GM13976 (cell line): ENCODE data around the gene UCKL1.
A peak's percentile ranks its signal among the peaks of the same experiment; 100 is the strongest.

Source experiments
- DNase-seq: peaks from one replicate; pipeline ENCODE4 v3.0.0; 2012; ENCODE audit warnings: low spot score
- CTCF ChIP-seq: IDR thresholded peaks from 2 replicates; pipeline ENCODE4 v1.5.1; 2012; ENCODE audit warnings: borderline replicate concordance, mild to moderate bottlenecking; ENCODE audit not compliant: insufficient read depth; ENCODE audit errors: extremely low read depth, missing control alignments, control extremely low read depth
- in situ Hi-C: fragments of 300-500 bp; cut with MboI; formaldehyde crosslinking; loops from one replicate; pipeline ENCODE4 v1.12.0; 2022; ENCODE audit warnings: low sequenced_read_pairs, mixed read lengths, inconsistent platforms; ENCODE audit not compliant: unreplicated experiment

The UCKL1 gene

GRCh38 chr20:63970714-63971431, 14.7 kb upstream of the UCKL1 start:
- in situ Hi-C loops = no loop called here
- DNase-seq = no peak
- TF ChIP-seq CTCF = no peak

GRCh38 chr20:63969838-63970713, 13.9 kb upstream of the UCKL1 start, which contains the start of gene ZNF512B:
Gene ZNF512B (minus strand): TSS chr20:63969930. CDS start chr20:63967950, 1,980 bp downstream.
- TF ChIP-seq CTCF = no peak
- peak; percentile 91 for DNase-seq
- in situ Hi-C loops = no loop called here

GRCh38 chr20:63968928-63969760, 12.9 kb upstream of the UCKL1 start:
- no peak for TF ChIP-seq CTCF
- DNase-seq = peak; percentile 55
- in situ Hi-C loops = no loop called here

GRCh38 chr20:63968136-63968927, 12.1 kb upstream of the UCKL1 start:
- TF ChIP-seq CTCF = no peak
- in situ Hi-C loops = no loop called here
- DNase-seq = no peak

GRCh38 chr20:63967330-63968135, 11.3 kb upstream of the UCKL1 start:
- DNase-seq = no peak
- TF ChIP-seq CTCF = no peak
- in situ Hi-C loops = no loop called here
